GM12864 (cell line): ENCODE results near the gene ADAMTS7.

Experiments
- DNase-seq: peaks from one replicate; pipeline ENCODE4 v3.0.0-alpha.2; 2011; ENCODE audit warnings: low read depth
- H3K4me3 ChIP-seq: 2 replicates; pipeline ENCODE4 v1.5.1; 2011; ENCODE audit warnings: mild to moderate bottlenecking, low read depth, low read length, control low read depth
- TF ChIP-seq, protein P1 (sequence below): IDR thresholded peaks from 2 replicates; pipeline ENCODE4 v1.5.1; 2011; ENCODE audit warnings: low read depth, mild to moderate bottlenecking, moderate library complexity, low read length, control low read depth, inconsistent platforms; ENCODE audit errors: missing control alignments

The ADAMTS7 gene

DNA sequence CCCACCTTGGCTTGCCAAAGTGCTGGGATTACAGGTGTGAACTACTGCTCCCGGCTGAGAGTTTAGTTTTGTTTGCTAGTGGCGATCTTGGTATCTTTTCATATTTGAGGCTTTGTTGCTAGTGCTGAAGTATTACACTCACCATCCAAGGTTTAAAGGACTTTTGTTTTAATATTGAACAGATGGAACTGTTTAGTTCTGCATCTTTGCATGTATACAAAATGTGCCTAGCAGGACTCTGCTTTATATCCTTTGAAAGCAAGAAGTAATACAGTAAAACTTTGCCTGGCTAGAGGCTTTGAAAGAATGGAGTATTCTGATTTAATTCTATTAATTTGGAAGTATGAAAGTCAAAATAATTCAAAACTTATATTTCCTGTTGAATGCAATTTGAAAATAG lies 92.4 kb downstream of the ADAMTS7 start:
- no peak overlapping the region for H3K4me3 ChIP-seq
- no peak for DNase-seq
- TF ChIP-seq, protein P1, sequence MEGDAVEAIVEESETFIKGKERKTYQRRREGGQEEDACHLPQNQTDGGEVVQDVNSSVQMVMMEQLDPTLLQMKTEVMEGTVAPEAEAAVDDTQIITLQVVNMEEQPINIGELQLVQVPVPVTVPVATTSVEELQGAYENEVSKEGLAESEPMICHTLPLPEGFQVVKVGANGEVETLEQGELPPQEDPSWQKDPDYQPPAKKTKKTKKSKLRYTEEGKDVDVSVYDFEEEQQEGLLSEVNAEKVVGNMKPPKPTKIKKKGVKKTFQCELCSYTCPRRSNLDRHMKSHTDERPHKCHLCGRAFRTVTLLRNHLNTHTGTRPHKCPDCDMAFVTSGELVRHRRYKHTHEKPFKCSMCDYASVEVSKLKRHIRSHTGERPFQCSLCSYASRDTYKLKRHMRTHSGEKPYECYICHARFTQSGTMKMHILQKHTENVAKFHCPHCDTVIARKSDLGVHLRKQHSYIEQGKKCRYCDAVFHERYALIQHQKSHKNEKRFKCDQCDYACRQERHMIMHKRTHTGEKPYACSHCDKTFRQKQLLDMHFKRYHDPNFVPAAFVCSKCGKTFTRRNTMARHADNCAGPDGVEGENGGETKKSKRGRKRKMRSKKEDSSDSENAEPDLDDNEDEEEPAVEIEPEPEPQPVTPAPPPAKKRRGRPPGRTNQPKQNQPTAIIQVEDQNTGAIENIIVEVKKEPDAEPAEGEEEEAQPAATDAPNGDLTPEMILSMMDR: no peak

DNA sequence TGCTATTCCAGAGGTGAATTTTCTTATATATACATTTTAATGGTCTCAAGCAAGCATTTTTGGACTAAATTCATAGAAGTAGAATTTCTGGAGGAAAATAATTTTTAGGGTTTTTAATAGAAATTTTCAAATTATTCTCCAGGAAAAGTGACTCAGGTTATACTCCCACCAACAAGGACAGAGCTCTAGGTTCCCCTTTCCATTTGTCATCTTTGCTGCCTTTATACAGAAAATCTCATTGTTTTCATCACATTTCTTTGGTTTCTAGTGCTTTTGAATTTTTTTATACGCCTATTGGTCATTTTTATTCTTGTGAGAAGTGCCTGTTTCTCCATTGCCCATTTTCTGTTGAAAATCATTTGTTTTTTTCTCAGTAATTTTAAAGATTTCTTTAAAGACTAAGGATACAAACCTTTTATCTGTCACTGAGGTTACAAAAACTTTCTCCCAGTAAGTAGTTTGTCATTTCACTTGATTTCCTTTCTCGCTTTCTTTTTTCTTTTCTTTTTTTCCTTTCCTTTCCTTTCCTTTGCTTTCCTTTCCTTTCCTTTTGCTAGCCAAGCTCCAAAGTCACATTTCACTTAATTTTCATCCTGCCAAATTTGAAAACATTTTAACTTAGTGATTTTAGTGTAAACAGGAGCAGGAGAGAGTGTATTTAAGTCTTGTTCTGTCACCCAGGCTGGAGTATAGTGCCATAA lies 93.2 kb downstream of the ADAMTS7 start:
- no peak for DNase-seq
- no peak overlapping the region for H3K4me3 ChIP-seq
- TF ChIP-seq, protein P1: no peak

DNA sequence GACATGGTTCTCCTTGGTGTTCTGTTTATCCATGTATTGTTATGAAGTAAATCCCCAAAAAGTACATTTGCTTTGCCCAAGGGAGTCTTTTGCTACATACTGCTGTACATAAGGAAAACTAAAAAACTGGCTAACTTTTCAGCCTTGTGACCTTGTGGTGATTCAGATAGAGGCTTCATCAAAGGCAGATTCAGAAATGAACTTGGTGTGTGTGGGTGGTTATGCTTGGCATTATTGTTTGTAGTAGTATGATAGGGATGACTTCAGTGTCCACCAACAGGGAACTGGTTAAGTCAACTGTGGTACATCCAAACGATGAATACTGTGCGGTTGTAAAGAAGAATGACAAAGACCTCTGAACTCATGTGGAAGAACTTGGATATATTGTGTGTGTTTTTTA lies 94.6 kb downstream of the ADAMTS7 start:
- H3K4me3 ChIP-seq: no peak overlapping the region
- no peak for DNase-seq
- TF ChIP-seq, protein P1: no peak

DNA sequence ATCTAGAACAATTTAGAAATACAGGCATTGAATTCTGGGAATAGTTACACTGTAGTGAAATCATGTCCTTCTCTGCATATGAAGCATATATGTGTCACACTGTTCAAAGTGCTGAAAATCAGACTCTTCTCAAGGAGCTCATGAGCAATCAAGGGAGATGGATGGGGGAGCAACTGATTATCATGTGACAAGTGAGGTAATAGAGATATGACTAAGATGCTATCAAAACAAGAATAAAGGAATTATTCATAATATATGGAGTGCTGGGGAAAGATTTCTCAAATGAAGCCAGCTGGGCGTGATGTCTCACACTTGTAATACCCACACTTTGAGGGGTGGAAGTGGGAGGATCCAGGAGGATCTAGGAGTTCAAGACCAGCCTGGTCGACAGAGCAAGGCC lies 95.3 kb downstream of the ADAMTS7 start:
- TF ChIP-seq, protein P1: no peak
- no peak for DNase-seq
- H3K4me3 ChIP-seq: no peak overlapping the region

DNA sequence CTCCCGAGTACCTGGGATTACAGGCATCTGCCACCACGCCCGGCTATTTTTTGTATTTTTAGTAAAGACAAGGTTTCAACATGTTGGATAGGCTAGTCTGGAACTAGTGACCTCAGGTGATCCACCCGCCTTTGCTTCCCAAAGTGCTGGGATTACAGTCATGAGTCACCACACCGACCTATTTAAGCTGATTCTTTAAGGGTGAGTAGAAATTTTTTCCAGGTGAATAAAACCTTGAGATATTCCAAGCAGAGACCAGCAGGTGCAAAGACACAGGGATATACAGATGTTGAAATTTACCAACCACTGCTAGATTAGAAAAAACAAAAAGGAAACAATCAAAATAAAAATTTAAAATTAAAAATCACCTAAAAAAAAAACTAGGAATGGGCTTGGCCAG lies 95.8 kb downstream of the ADAMTS7 start:
- H3K4me3 ChIP-seq: no peak overlapping the region
- TF ChIP-seq, protein P1: no peak
- no peak for DNase-seq

DNA sequence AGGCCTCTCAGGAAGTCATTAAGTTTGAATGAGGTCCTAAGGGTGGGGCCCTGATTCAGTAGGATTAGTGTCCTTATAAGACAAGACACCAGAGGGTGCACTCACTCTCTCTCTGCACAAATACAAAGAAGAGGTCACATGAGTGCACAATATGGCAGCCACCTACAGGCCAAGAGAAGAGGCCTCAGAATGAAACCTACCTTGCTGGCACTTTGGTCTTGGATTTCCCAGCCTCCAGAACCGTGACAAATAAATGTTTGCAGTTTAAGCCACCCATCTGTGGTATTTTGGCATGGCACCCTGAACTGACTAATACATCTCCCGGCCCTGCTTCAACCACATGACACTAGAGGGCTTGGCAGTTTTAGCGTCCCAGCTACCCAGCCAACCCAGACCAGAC lies 96.4 kb downstream of the ADAMTS7 start:
- H3K4me3 ChIP-seq: no peak overlapping the region
- DNase-seq: no peak
- TF ChIP-seq, protein P1: peak; percentile 18
